Measurements from ENCODE around the gene EBI3. TPM values are rescaled to one million over a fixed set of nuclear protein-coding genes. Genes with fewer than 3 reads are reported as not detected.
"Not testable (repeated sequence)": the region's sequence is repeated elsewhere in the genome, so short reads cannot be mapped to it uniquely, and the experiment has no call there.

The EBI3 gene
- total and polyA plus RNA-seq, 2 donors, result 0.32 to 5.7 TPM

DNA sequence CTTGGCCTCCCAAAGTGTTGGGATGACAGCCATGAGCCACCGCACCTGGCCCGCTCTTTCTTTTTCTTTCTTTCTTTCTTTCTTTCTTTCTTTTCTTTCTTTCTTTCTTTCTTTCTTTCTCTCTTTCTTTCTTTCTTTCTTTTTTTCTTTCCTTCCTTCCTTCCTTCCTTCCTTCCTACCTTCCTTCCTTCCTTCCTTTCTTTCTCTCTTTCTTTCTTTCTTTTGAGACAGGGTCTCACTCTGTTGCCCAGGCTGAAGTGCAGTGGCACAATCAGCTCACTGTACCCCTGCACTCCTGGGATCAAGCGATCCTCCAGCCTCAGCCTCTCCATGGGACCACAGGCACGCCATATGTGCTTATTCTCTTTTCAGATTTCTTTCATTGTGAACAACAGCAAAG is 56.8 kb downstream of the EBI3 start:
- H3K4me3 ChIP-seq (ENCODE audit: low read depth, low read length); H3K36me3 ChIP-seq (ENCODE audit: insufficient read depth); H3K27ac ChIP-seq (ENCODE audit: low read depth); H3K4me1 ChIP-seq (ENCODE audit: insufficient read depth); DNase-seq (ENCODE audit: extremely low spot score): not testable (repeated sequence)
- 92% methylated on average over 4 of the region's 4 CpGs for WGBS

Other genes with a start within 250 kb of the EBI3 start
- gene EEF2, start 244.1 kb upstream of the EBI3 start, total RNA-seq, result 1,323 TPM
- 1,969 TPM for gene EEF2, start 244.1 kb upstream of the EBI3 start, polyA plus RNA-seq
- gene PIAS4, start 221.8 kb upstream of the EBI3 start, total RNA-seq, result 20.2 TPM
- gene PIAS4, start 221.8 kb upstream of the EBI3 start, polyA plus RNA-seq, result 25.3 TPM
- gene ZBTB7A, start 162.6 kb upstream of the EBI3 start, total RNA-seq, result 8.2 TPM
- 35.3 TPM for gene ZBTB7A, start 162.6 kb upstream of the EBI3 start, polyA plus RNA-seq
- 54.7 TPM for gene MAP2K2, start 105.4 kb upstream of the EBI3 start, total RNA-seq
- gene MAP2K2, start 105.4 kb upstream of the EBI3 start, polyA plus RNA-seq, result 103 TPM
- not detected for gene CREB3L3, start 75.9 kb upstream of the EBI3 start, total RNA-seq
- gene CREB3L3, start 75.9 kb upstream of the EBI3 start, polyA plus RNA-seq, result 0.11 TPM
- gene SIRT6, start 47.0 kb upstream of the EBI3 start, total RNA-seq, result 7.2 TPM
- 23.8 TPM for gene SIRT6, start 47.0 kb upstream of the EBI3 start, polyA plus RNA-seq
- 1.2 TPM for gene ANKRD24, start 46.8 kb upstream of the EBI3 start, total RNA-seq
- gene ANKRD24, start 46.8 kb upstream of the EBI3 start, polyA plus RNA-seq, result 0.72 TPM
- gene YJU2, start 17.6 kb downstream of the EBI3 start, total RNA-seq, result 11.7 TPM
- 29.4 TPM for gene YJU2, start 17.6 kb downstream of the EBI3 start, polyA plus RNA-seq
- 3.6 TPM for gene SHD, start 49.7 kb downstream of the EBI3 start, total RNA-seq
- gene SHD, start 49.7 kb downstream of the EBI3 start, polyA plus RNA-seq, result 0.04 TPM
- 0.48 TPM for gene TMIGD2, start 72.9 kb downstream of the EBI3 start, total RNA-seq
- 0.58 TPM for gene TMIGD2, start 72.9 kb downstream of the EBI3 start, polyA plus RNA-seq
- 1.6 TPM for gene FSD1, start 75.1 kb downstream of the EBI3 start, total RNA-seq
- gene FSD1, start 75.1 kb downstream of the EBI3 start, polyA plus RNA-seq, result 0.49 TPM
- 14.4 TPM for gene STAP2, start 109.3 kb downstream of the EBI3 start, total RNA-seq
- 12.4 TPM for gene STAP2, start 109.3 kb downstream of the EBI3 start, polyA plus RNA-seq
- gene MPND, start 114.0 kb downstream of the EBI3 start, total RNA-seq, result 7.2 TPM
- gene MPND, start 114.0 kb downstream of the EBI3 start, polyA plus RNA-seq, result 24.5 TPM
- 18.6 TPM for gene SH3GL1, start 171.0 kb downstream of the EBI3 start, total RNA-seq
- gene SH3GL1, start 171.0 kb downstream of the EBI3 start, polyA plus RNA-seq, result 88.3 TPM
- 9.0 TPM for gene CHAF1A, start 173.1 kb downstream of the EBI3 start, total RNA-seq
- gene CHAF1A, start 173.1 kb downstream of the EBI3 start, polyA plus RNA-seq, result 7.0 TPM
- 39.5 TPM for gene UBXN6, start 228.3 kb downstream of the EBI3 start, total RNA-seq
- gene UBXN6, start 228.3 kb downstream of the EBI3 start, polyA plus RNA-seq, result 135 TPM
- gene HDGFL2, start 242.8 kb downstream of the EBI3 start, total RNA-seq, result 22.2 TPM
- gene HDGFL2, start 242.8 kb downstream of the EBI3 start, polyA plus RNA-seq, result 51.4 TPM

Measured in urinary bladder (tissue), 4 donors.